Keratinocyte (primary cell): ENCODE results near the gene SIM1. TPM values are rescaled to one million over a fixed set of nuclear protein-coding genes. Genes with fewer than 3 reads are reported as not detected.

ENCODE experiments used
- DNase-seq: peaks from one replicate; pipeline ENCODE4 v3.0.0-alpha.2; 2011; ENCODE audit warnings: low read depth, missing footprints, low spot score
- FAIRE-seq: peaks from 2 replicates; lab custom pipeline; 2011; peaks lifted over from hg19 to GRCh38; lab: Jason Lieb, UNC
- H2AFZ ChIP-seq: 2 replicates; pipeline ENCODE4 v1.6.0; 2012; ENCODE audit warnings: low read length, control low read depth, inconsistent platforms; ENCODE audit not compliant: control insufficient read depth
- H3K27ac ChIP-seq: 2 replicates; pipeline ENCODE4 v1.5.1; 2011; ENCODE audit warnings: low read length; ENCODE audit not compliant: control insufficient read depth, insufficient read depth
- H3K27me3 ChIP-seq: 3 replicates; pipeline ENCODE4 v1.6.0; 2011; ENCODE audit warnings: low read length; ENCODE audit not compliant: control insufficient read depth, insufficient read depth; ENCODE audit errors: extremely low read depth
- H3K36me3 ChIP-seq, 2 experiments: 2 replicates in 1 of 2; 3 replicates in 1 of 2; pipeline ENCODE4 v1.5.1; 2011; ENCODE audit warnings: low read length in 2 of 2, mild to moderate bottlenecking in 1 of 2; ENCODE audit not compliant: control insufficient read depth in 2 of 2, insufficient read depth in 2 of 2; ENCODE audit errors: extremely low read depth in 1 of 2
- H3K4me1 ChIP-seq: 3 replicates; pipeline ENCODE4 v1.5.1; 2011; ENCODE audit warnings: low read length; ENCODE audit not compliant: control insufficient read depth, insufficient read depth; ENCODE audit errors: extremely low read depth
- H3K4me2 ChIP-seq: 3 replicates; pipeline ENCODE4 v1.6.0; 2011; ENCODE audit warnings: low read depth, low read length; ENCODE audit not compliant: control insufficient read depth, insufficient read depth; ENCODE audit errors: extremely low read depth
- H3K4me3 ChIP-seq, 3 experiments: fragments of 200-600 bp in 1 of 3; sonication (generic) in 1 of 3; 2 replicates in 2 of 3; 3 replicates in 1 of 3; pipeline ENCODE4 v1.5.1; 2011 to 2016; ENCODE audit warnings: low read length in 3 of 3, mild to moderate bottlenecking in 3 of 3, control low read depth in 2 of 3, inconsistent platforms in 1 of 3, low read depth in 1 of 3, mixed read lengths in 1 of 3, mixed run types in 1 of 3, moderate library complexity in 1 of 3; ENCODE audit not compliant: control insufficient read depth in 2 of 3, insufficient read depth in 2 of 3; ENCODE audit errors: extremely low read depth in 1 of 3
- H3K79me2 ChIP-seq: 2 replicates; pipeline ENCODE4 v1.6.0; 2012; ENCODE audit warnings: low read length; ENCODE audit not compliant: control insufficient read depth, insufficient read depth
- H3K9ac ChIP-seq: 3 replicates; pipeline ENCODE4 v1.6.0; 2011; ENCODE audit warnings: low read length; ENCODE audit not compliant: control insufficient read depth, insufficient read depth; ENCODE audit errors: extremely low read depth
- H3K9me1 ChIP-seq: 3 replicates; pipeline ENCODE4 v1.6.0; 2011; ENCODE audit warnings: low read length; ENCODE audit not compliant: control insufficient read depth, insufficient read depth; ENCODE audit errors: extremely low read depth
- H3K9me3 ChIP-seq: 2 replicates; pipeline ENCODE4 v1.5.1; 2012; ENCODE audit warnings: low read depth, low read length; ENCODE audit not compliant: control insufficient read depth
- H4K20me1 ChIP-seq: 3 replicates; pipeline ENCODE4 v1.6.0; 2011; ENCODE audit warnings: low read length; ENCODE audit not compliant: control insufficient read depth, insufficient read depth; ENCODE audit errors: extremely low read depth
- CTCF ChIP-seq, 3 experiments: IDR thresholded peaks in 1 of 3; conservative IDR thresholded peaks in 1 of 3; optimal IDR thresholded peaks in 1 of 3; 2 replicates in 2 of 3; 3 replicates in 1 of 3; pipeline versions ENCODE3 to v1.5.1; 2011; ENCODE audit warnings: low read length in 3 of 3, mild to moderate bottlenecking in 3 of 3, moderate library complexity in 2 of 3, control low read depth in 1 of 3, inconsistent platforms in 1 of 3; ENCODE audit not compliant: insufficient read depth in 2 of 3; ENCODE audit errors: extremely low read depth in 1 of 3
- EZH2 ChIP-seq: IDR thresholded peaks from one replicate; pipeline ENCODE4 v1.6.1; 2012; ENCODE audit warnings: inconsistent platforms, mild to moderate bottlenecking, low read length, moderate library complexity
- dilution Hi-C: fragments of 300-500 bp; cut with MboI; formaldehyde crosslinking; loops from one replicate; pipeline ENCODE4 v1.7.0; 2020; ENCODE audit warnings: low sequenced_read_pairs; ENCODE audit not compliant: extremely low pct_ligation_motif_present
- polyA plus RNA-seq, 5 experiments: library from polyadenylated mRNA; depleted of rRNA in 3 of 5; stranded (reverse) in 3 of 5; stranded (forward) in 1 of 5; unstranded in 1 of 5; fragments of >200 nt; gene quantifications; 1 replicate in 1 of 5; 2 replicates in 3 of 5; 3 replicates in 1 of 5; pipeline versions ENCODE4 v1.2.1 to v1.2.3, GENCODE V29; 2011 to 2012; ENCODE audit warnings: missing spikeins in 2 of 5, low read depth in 1 of 5, low replicate concordance in 1 of 5

SIM1 gene
- polyA plus RNA-seq, 1 donor (not counting 4 experiments of a cell fraction or from before 2014, with no cell fraction given), result not detected

- no peak overlapping the region for H2AFZ ChIP-seq
- H3K9ac ChIP-seq, result no peak overlapping the region
- H3K4me1 ChIP-seq, result no peaks in the 10 kb centered on the region
- H3K79me2 ChIP-seq, result no peaks in the 10 kb centered on the region
- peaks cover 74% of the 10 kb centered on the region for H3K27me3 ChIP-seq
- no peak overlapping the region for H3K27ac ChIP-seq
- dilution Hi-C loops, result no loop called here
- peak; percentile 51 for TF ChIP-seq EZH2
- no peak for TF ChIP-seq CTCF (optimal IDR thresholded peaks at IDR 0.05 in 1 of 3, IDR thresholded peaks at IDR 0.05 in 1 of 3, conservative IDR thresholded peaks at IDR 0.05 in 1 of 3; ENCODE audit: extremely low read depth in 1 of 3, insufficient read depth in 2 of 3, low read length in 3 of 3)
- DNase-seq, result no peak
- FAIRE-seq, result no peak
- no peaks in the 10 kb centered on the region for H3K9me1 ChIP-seq
- H3K36me3 ChIP-seq, result no peaks in the 10 kb centered on the region
- H3K9me3 ChIP-seq, result no peaks in the 10 kb centered on the region
- H4K20me1 ChIP-seq, result no peaks in the 10 kb centered on the region
- H3K4me3 ChIP-seq, result no peak overlapping the region
- H3K4me2 ChIP-seq, result no peak overlapping the region
Measured at GRCh38 chr6:100445512-100445911, 19.2 kb downstream of the SIM1 start.

GRCh38 chr6:100440935-100441334 lies 23.8 kb downstream of the SIM1 start:
- Histone ChIP-seq H3K4me2 (no peak overlapping the region), H3K4me3 (no peak overlapping the region), H3K79me2 (no peaks in the 10 kb centered on the region), H3K9ac (no peak overlapping the region), H2AFZ (no peak overlapping the region), H3K9me1 (no peaks in the 10 kb centered on the region), H3K27ac (no peak overlapping the region), H4K20me1 (no peaks in the 10 kb centered on the region), H3K27me3 (peaks cover 35% of the 10 kb centered on the region), H3K36me3 (no peaks in the 10 kb centered on the region), H3K9me3 (no peaks in the 10 kb centered on the region), H3K4me1 (no peaks in the 10 kb centered on the region)
- FAIRE-seq, result no peak
- no peak for DNase-seq
- no peak for TF ChIP-seq CTCF (optimal IDR thresholded peaks at IDR 0.05 in 1 of 3, IDR thresholded peaks at IDR 0.05 in 1 of 3, conservative IDR thresholded peaks at IDR 0.05 in 1 of 3; ENCODE audit: extremely low read depth in 1 of 3, insufficient read depth in 2 of 3, low read length in 3 of 3)
- no peak for TF ChIP-seq EZH2
- dilution Hi-C loops, result no loop called here
